GM10266 (cell line): ENCODE measurements around the gene UTRN.

Experiments used
- DNase-seq: peaks from one replicate; pipeline ENCODE4 v3.0.0; 2012; ENCODE audit errors: extremely low spot score
- CTCF ChIP-seq: IDR thresholded peaks from 2 replicates; pipeline ENCODE4 v1.5.1; 2012; ENCODE audit warnings: mild to moderate bottlenecking, low read depth; ENCODE audit not compliant: control insufficient read depth, insufficient read depth; ENCODE audit errors: missing control alignments

UTRN gene

DNA sequence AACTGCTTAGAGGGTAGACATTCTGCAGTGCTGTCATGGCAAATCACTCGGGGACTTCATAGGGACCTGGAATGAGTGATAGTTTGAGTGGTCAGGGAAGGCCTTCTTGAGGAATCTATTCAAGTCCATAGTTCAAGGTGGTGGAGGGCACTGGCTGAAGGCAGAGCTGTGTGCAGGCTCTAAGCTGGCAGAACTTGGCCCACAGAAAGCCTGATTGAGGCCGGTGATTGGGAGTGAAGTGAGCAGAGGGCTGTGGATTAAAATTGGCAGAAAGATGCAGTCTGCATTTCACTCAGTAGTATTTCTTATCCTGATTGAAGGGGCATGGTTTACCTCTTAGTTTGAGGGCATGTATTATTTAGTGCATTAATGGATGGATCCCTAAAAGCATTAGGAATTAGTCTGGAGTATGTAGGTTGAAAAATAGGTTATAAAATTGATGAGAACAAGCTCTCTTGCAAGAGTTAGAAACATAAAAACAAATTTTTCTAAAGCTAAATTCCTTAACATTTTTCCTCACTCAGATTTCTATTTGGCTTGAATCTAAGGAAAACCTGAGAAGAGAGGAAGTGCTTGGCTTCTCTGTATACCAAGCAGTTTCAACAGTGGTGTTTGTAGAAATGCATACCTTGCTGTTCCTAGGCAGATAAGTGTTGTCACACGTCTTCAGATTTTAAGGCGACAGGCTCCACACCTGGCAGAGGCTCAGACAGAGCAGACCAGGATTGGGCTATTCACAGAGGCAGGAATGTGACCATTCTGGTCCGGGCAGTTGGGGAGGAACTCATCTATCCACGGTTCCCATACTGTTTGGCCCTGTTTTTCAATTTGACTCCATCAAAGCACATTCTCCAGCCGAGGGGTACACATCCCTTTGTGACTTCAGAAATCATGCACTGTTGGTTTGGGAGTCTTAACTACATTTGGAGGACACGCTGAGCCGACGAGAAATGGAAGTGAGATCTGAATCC is 45.2 kb downstream of the UTRN start:
- no peak for TF ChIP-seq CTCF
- DNase-seq = no peak

- DNase-seq = no peak
These were observed 46.4 kb downstream of the UTRN start for GRCh38 chr6:144331491-144331969.

DNA sequence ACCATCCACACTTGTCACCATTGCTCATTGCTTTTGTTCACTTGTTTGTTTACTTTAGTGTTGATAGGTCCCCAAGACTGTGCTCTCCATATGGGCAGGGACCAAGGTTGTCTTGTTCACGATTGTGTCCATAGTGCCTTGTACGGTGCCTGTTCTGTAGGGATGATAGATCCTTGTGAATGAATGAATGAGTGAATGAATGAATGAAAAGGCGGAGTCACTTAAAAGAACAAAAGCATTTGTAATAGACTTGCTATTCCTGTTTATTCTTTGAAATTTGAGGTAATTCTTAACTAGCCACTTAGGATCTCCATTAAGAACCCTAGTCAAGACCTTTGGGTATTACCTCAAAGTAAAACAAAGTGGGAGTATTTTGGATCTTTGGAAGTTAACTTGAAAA is 47.0 kb downstream of the UTRN start:
- no peak for DNase-seq
- no peak for TF ChIP-seq CTCF

More at GRCh38 chr6:144331491-144331969, 46.4 kb downstream of the UTRN start:
- TF ChIP-seq CTCF = no peak

DNA sequence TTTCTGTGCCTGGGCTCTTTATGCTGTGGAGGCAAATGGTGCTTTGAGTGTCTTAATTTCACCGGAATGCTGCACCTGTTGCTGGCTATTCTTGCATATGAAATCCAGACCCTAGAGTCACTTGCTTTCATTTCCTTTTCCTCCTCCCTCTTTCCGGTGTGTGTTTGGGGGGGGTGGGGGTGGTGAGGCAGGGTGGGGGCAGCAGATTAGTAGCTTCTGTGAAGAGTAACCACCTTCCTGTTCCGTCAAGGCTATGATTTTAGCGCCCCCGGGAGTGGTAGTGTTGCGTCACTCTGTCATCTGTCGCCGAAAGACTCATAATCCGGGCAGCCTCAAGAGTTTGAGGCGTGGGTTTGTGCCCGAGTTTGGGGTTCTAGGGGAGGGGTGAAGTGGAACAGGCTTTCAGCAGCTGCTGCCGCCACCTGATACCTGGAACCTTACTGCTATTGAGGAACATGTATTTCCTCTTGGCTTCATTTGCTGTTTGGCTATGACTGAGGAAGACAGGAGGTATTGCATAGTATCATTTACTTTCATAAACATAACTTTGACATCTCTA is 49.1 kb downstream of the UTRN start:
- peak; percentile 8 for TF ChIP-seq CTCF
- DNase-seq = peak; percentile 51
